GM12875 (cell line): ENCODE data around the gene PIAS3.
"Not testable (repeated sequence)": the region's sequence is repeated elsewhere in the genome, so short reads cannot be mapped to it uniquely, and the experiment has no call there.

Experiments
- H3K4me3 ChIP-seq: one replicate; pipeline ENCODE4 v1.5.1; 2011; ENCODE audit warnings: low read depth, low read length, control low read depth
- CTCF ChIP-seq: IDR thresholded peaks from 2 replicates; pipeline ENCODE4 v1.5.1; 2011; ENCODE audit warnings: low read depth, mild to moderate bottlenecking, control low read depth, inconsistent platforms, low read length, moderate library complexity, borderline replicate concordance; ENCODE audit not compliant: insufficient read depth

The PIAS3 gene

GRCh38 chr1:145824499-145824842 is 34.4 kb downstream of the PIAS3 start:
- no peak for TF ChIP-seq CTCF

GRCh38 chr1:145823565-145824498 is 35.0 kb downstream of the PIAS3 start, which contains the start of the genes POLR3C and RNF115:
POLR3C (plus strand) TSS chr1:145824200; CDS start chr1:145825777, 1,577 bp downstream.
RNF115 (minus strand) TSS chr1:145824095; CDS start chr1:145823873, 222 bp downstream.
- H3K4me3 ChIP-seq: peak within 1 kb of the TSS; percentile 97
- no peak for TF ChIP-seq CTCF

More at GRCh38 chr1:145824499-145824842, 34.4 kb downstream of the PIAS3 start:
- peak overlapping the region; percentile 97 for H3K4me3 ChIP-seq

- H3K4me3 ChIP-seq: peak overlapping the region; percentile 21
Observed at GRCh38 chr1:145822779-145823331, 36.0 kb downstream of the PIAS3 start.

- not testable (repeated sequence) for H3K4me3 ChIP-seq
Observed at GRCh38 chr1:145818095-145818494, 40.8 kb downstream of the PIAS3 start.

GRCh38 chr1:145812977-145813810 is 45.7 kb downstream of the PIAS3 start:
- H3K4me3 ChIP-seq: not testable (repeated sequence)

- no peak for TF ChIP-seq CTCF
Observed at GRCh38 chr1:145806844-145807243, 52.0 kb downstream of the PIAS3 start.

GRCh38 chr1:145806408-145806807 is 52.5 kb downstream of the PIAS3 start:
- no peak for TF ChIP-seq CTCF
- no peak overlapping the region for H3K4me3 ChIP-seq

More at GRCh38 chr1:145806844-145807243, 52.0 kb downstream of the PIAS3 start:
- no peak overlapping the region for H3K4me3 ChIP-seq

GRCh38 chr1:145805057-145805456 is 53.8 kb downstream of the PIAS3 start:
- TF ChIP-seq CTCF: no peak
- H3K4me3 ChIP-seq: no peak overlapping the region
